Fibroblast of lung (primary cell): ENCODE measurements around the gene RPP40. TPM values are rescaled to one million over a fixed set of nuclear protein-coding genes. Genes with fewer than 3 reads are reported as not detected.
A peak's percentile ranks its signal among the peaks of the same experiment; 100 is the strongest.

Experiments used
- DNase-seq, 2 donors: peaks; one replicate each; pipeline versions ENCODE4 v3.0.0 to v3.0.0-alpha.2; 2010; ENCODE audit warnings: low read depth in 2 of 2
- H2AFZ ChIP-seq: 2 replicates; pipeline ENCODE4 v1.5.1; 2012; ENCODE audit warnings: low read length, control low read depth, inconsistent platforms
- H3K27ac ChIP-seq: 2 replicates; pipeline ENCODE4 v1.5.1; 2011; ENCODE audit warnings: low read length, control low read depth; ENCODE audit not compliant: insufficient read depth
- H3K27me3 ChIP-seq: 2 replicates; pipeline ENCODE4 v1.5.1; 2011; ENCODE audit warnings: mild to moderate bottlenecking, low read length; ENCODE audit not compliant: control insufficient read depth, insufficient read depth
- H3K36me3 ChIP-seq: 2 replicates; pipeline ENCODE4 v1.5.1; 2011; ENCODE audit warnings: low read length; ENCODE audit not compliant: control insufficient read depth, insufficient read depth
- H3K4me1 ChIP-seq: 2 replicates; pipeline ENCODE4 v1.5.1; 2011; ENCODE audit warnings: low read length; ENCODE audit not compliant: control insufficient read depth, insufficient read depth; ENCODE audit errors: extremely low read depth
- H3K4me2 ChIP-seq: 2 replicates; pipeline ENCODE4 v1.5.1; 2011; ENCODE audit warnings: low read length, control low read depth; ENCODE audit not compliant: insufficient read depth; ENCODE audit errors: extremely low read depth
- H3K4me3 ChIP-seq, 4 experiments: fragments of 200-600 bp in 1 of 4; sonication (generic) in 1 of 4; replicated peaks in 1 of 4; 2 replicates each; pipeline ENCODE4 v1.5.1; 2011 to 2016; ENCODE audit warnings: low read length in 4 of 4, low read depth in 3 of 4, mild to moderate bottlenecking in 3 of 4, control low read depth in 2 of 4, inconsistent platforms in 1 of 4, mixed read lengths in 1 of 4; ENCODE audit not compliant: insufficient read depth in 1 of 4; ENCODE audit errors: control extremely low read depth in 1 of 4
- H3K79me2 ChIP-seq: 2 replicates; pipeline ENCODE4 v1.5.1; 2012; ENCODE audit warnings: mild to moderate bottlenecking, low read length, inconsistent platforms; ENCODE audit not compliant: control insufficient read depth, insufficient read depth
- H3K9ac ChIP-seq: 2 replicates; pipeline ENCODE4 v1.5.1; 2011; ENCODE audit warnings: mild to moderate bottlenecking, low read length, control low read depth; ENCODE audit not compliant: insufficient read depth
- H3K9me3 ChIP-seq: 2 replicates; pipeline ENCODE4 v1.5.1; 2012; ENCODE audit warnings: low read depth, low read length; ENCODE audit not compliant: control insufficient read depth, insufficient read depth
- H4K20me1 ChIP-seq: 2 replicates; pipeline ENCODE4 v1.5.1; 2011; ENCODE audit warnings: low read length; ENCODE audit not compliant: control insufficient read depth, insufficient read depth; ENCODE audit errors: extremely low read depth
- EZH2 ChIP-seq: IDR thresholded peaks from 2 replicates; pipeline ENCODE4 v1.5.1; 2012; ENCODE audit warnings: low read length, control low read depth, mild to moderate bottlenecking; ENCODE audit errors: missing control alignments
- polyA plus RNA-seq, 2 donors: library from polyadenylated mRNA; depleted of rRNA in 1 of 2; stranded (reverse) in 1 of 2; unstranded in 1 of 2; fragments of >200 nt; gene quantifications; 2 replicates each; pipeline ENCODE4 v1.2.1, GENCODE V29; 2011 to 2012; ENCODE audit warnings: missing spikeins in 1 of 2
- total RNA-seq: library from RNA; depleted of rRNA; stranded (reverse); fragments of >200 nt; gene quantifications from 2 replicates; pipeline ENCODE4 v1.2.1, GENCODE V29; 2014
- TF ChIP-seq, protein P1 (sequence below), 2 donors: IDR thresholded peaks in 1 of 2; conservative IDR thresholded peaks in 1 of 2; 1 replicate in 1 of 2; 2 replicates in 1 of 2; pipeline ENCODE4 v1.5.1; 2011 to 2012; ENCODE audit warnings: low read length in 2 of 2, control low read depth in 1 of 2, inconsistent platforms in 1 of 2, low read depth in 1 of 2, mild to moderate bottlenecking in 1 of 2

RPP40 gene
- total and polyA plus RNA-seq, 2 donors (not counting 1 experiment from before 2014, with no cell fraction given), result 8.3 to 27.6 TPM

DNA sequence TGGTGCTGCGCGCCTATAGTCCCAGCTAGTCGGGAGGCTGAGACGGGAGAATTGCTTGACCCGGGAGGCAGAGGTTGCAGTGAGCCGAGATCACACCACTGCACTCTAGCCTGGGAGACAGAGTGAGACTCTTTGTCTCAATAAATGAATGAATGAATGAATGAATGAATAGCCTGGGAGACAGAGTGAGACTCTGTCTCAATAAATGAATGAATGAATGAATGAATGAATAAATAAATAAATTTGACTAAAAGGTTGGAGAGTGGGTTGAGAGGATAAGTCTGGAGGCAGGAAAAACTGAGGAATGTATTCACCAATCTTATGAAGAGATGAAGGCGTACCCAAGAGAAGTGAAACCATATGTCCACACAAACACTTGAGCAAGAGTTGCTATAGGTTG is 24.5 kb upstream of the RPP40 start:
- Histone ChIP-seq H3K36me3 (no peaks in the 10 kb centered on the region), H3K4me2 (no peak overlapping the region), H4K20me1 (no peaks in the 10 kb centered on the region), H3K9me3 (no peaks in the 10 kb centered on the region), H3K27ac (no peak overlapping the region), H3K9ac (no peak overlapping the region), H2AFZ (no peak overlapping the region), H3K27me3 (no peaks in the 10 kb centered on the region), H3K79me2 (no peaks in the 10 kb centered on the region), H3K4me3 (no peak overlapping the region), H3K4me1 (peaks cover 3% of the 10 kb centered on the region)
- no peak for DNase-seq
- no peak for TF ChIP-seq EZH2
- TF ChIP-seq, protein P1, sequence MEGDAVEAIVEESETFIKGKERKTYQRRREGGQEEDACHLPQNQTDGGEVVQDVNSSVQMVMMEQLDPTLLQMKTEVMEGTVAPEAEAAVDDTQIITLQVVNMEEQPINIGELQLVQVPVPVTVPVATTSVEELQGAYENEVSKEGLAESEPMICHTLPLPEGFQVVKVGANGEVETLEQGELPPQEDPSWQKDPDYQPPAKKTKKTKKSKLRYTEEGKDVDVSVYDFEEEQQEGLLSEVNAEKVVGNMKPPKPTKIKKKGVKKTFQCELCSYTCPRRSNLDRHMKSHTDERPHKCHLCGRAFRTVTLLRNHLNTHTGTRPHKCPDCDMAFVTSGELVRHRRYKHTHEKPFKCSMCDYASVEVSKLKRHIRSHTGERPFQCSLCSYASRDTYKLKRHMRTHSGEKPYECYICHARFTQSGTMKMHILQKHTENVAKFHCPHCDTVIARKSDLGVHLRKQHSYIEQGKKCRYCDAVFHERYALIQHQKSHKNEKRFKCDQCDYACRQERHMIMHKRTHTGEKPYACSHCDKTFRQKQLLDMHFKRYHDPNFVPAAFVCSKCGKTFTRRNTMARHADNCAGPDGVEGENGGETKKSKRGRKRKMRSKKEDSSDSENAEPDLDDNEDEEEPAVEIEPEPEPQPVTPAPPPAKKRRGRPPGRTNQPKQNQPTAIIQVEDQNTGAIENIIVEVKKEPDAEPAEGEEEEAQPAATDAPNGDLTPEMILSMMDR (conservative IDR thresholded peaks at IDR 0.05 in 1 of 2, IDR thresholded peaks at IDR 0.05 in 1 of 2; ENCODE audit: low read depth in 1 of 2, low read length in 2 of 2), result no peak

DNA sequence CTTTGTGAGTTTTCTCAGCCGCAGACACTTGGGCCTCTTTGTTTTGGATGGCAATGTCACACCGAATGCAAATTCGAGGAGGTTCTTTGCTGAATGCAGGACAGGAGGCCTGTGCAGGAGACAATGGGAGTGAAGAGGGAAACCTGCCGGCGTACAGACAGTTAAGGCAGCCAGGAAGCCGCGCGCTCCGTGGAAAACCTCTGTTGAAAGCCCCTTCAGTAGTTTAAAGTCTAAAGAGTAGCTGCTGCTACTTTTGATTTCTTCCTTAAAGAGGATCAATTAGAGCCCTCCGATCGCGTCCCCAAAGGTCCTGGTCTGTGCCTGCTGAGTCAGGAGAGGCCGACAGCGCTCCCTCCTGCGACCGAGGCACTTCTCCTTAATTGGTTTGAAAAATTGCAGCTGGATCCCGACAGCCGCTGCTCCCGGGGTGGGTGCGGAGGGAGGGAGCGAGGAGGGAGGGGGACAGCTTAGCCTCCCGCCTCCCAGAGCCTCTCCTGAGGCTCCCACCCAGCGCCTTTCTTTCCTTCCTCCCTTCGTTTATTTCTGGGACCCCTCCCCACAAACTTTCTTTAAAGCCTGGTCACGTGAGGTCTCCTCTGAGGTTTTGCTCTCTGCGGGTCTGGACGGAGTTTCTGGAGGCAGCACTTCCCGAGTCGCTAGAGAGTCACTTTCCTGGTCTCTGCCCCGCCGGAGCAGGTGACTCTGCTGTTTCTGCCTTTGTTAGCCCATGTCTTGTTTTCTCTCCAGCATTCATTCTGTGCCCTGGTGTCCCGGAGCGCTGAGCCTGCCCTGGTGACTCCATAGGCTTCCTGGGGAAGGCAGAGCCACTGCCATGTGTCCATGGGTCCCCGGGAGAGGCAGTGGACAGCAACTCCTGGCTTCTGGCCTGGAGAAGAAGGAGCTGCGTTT is 22.3 kb upstream of the RPP40 start:
- TF ChIP-seq, protein P1 (conservative IDR thresholded peaks at IDR 0.05 in 1 of 2, IDR thresholded peaks at IDR 0.05 in 1 of 2; ENCODE audit: low read depth in 1 of 2, low read length in 2 of 2), result peak in 1 of 2 donors; percentile 22
- no peak for TF ChIP-seq EZH2
- H4K20me1 ChIP-seq, result no peaks in the 10 kb centered on the region
- H3K4me1 ChIP-seq, result peaks cover 3% of the 10 kb centered on the region
- no peaks in the 10 kb centered on the region for H3K79me2 ChIP-seq
- H3K4me2 ChIP-seq, result peak overlapping the region; percentile 85
- no peaks in the 10 kb centered on the region for H3K27me3 ChIP-seq
- H3K36me3 ChIP-seq, result no peaks in the 10 kb centered on the region
- no peak overlapping the region for H3K27ac ChIP-seq
- H2AFZ ChIP-seq, result peak overlapping the region; percentile 56
- peak overlapping the region; percentile 54 to 67 (median 61) for H3K4me3 ChIP-seq
- peak; percentile 51 to 68 for DNase-seq
- H3K9me3 ChIP-seq, result no peaks in the 10 kb centered on the region
- H3K9ac ChIP-seq, result peak overlapping the region; percentile 39

DNA sequence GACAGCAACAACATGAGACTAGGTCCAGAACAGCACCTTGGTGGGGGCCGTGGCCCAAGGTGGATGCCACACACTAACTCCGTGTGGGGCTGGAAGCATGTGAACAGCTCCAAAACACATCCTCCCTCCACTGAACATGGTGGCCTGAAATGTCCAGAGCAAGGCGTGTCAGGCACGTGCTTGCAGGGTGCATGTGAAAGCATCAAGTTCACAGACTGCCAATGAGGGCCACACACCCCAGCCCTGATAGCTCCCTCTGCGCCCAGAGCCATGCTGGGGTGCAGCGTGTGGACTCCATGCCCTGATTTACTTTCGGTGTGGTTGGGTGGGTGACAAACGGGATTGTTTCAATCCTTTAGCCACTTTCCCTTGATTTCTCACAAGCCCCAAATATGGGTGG is 20.1 kb upstream of the RPP40 start:
- Histone ChIP-seq H3K4me3 (no peak overlapping the region), H4K20me1 (no peaks in the 10 kb centered on the region), H3K9me3 (no peaks in the 10 kb centered on the region), H3K79me2 (no peaks in the 10 kb centered on the region), H3K4me1 (peaks cover 3% of the 10 kb centered on the region), H2AFZ (no peak overlapping the region), H3K27me3 (no peaks in the 10 kb centered on the region), H3K9ac (no peak overlapping the region), H3K36me3 (no peaks in the 10 kb centered on the region), H3K4me2 (no peak overlapping the region), H3K27ac (no peak overlapping the region)
- no peak for TF ChIP-seq EZH2
- DNase-seq, result no peak
